Neural cell (in vitro differentiated cells): ENCODE measurements around the gene MIPOL1. TPM values are rescaled to one million over a fixed set of nuclear protein-coding genes. Genes with fewer than 3 reads are reported as not detected.

Experiments used
- H2AFZ ChIP-seq: fragments of 200-600, 300-800 bp; sonication (generic), shearing (Covaris generic); 2 replicates; pipeline ENCODE4 v1.6.0; 2014; ENCODE audit warnings: low read depth, mild to moderate bottlenecking, antibody characterized with exemption, low read length, moderate library complexity
- H3F3A ChIP-seq: fragments of 200-600 bp; shearing (Covaris generic); 2 replicates; pipeline ENCODE4 v1.6.1; 2016; ENCODE audit warnings: mild to moderate bottlenecking, moderate library complexity, mixed read lengths, antibody characterized with exemption, low read length; ENCODE audit not compliant: insufficient read depth, poor library complexity, severe bottlenecking
- H3K27ac ChIP-seq: fragments of 200-600, 300-800 bp; sonication (generic), shearing (Covaris generic); 2 replicates; pipeline ENCODE4 v1.5.1; 2014; ENCODE audit warnings: mild to moderate bottlenecking, low read length, moderate library complexity
- H3K27me3 ChIP-seq: fragments of 300-800, 200-600 bp; sonication (generic), shearing (Covaris generic); 2 replicates; pipeline ENCODE4 v1.6.0; 2014; ENCODE audit warnings: mild to moderate bottlenecking, low read depth, low read length, moderate library complexity; ENCODE audit not compliant: insufficient read depth
- H3K36me3 ChIP-seq: fragments of 300-800, 200-600 bp; sonication (generic), shearing (Covaris generic); 2 replicates; pipeline ENCODE4 v1.5.1; 2014; ENCODE audit warnings: mild to moderate bottlenecking, antibody characterized with exemption, low read length, moderate library complexity; ENCODE audit not compliant: insufficient read depth
- H3K4me2 ChIP-seq: fragments of 300-800, 200-600 bp; sonication (generic), shearing (Covaris generic); 2 replicates; pipeline ENCODE4 v1.6.0; 2014; ENCODE audit warnings: mild to moderate bottlenecking, low read length
- H3K4me3 ChIP-seq: fragments of 300-800, 200-600 bp; sonication (generic), shearing (Covaris generic); 2 replicates; pipeline ENCODE4 v1.5.1; 2014; ENCODE audit warnings: mild to moderate bottlenecking, low read length, moderate library complexity
- H3K79me2 ChIP-seq: fragments of 200-600 bp; shearing (Covaris generic); replicated peaks from 2 replicates; pipeline ENCODE4 v1.6.0; 2014; ENCODE audit warnings: mild to moderate bottlenecking, low read length, moderate library complexity; ENCODE audit not compliant: insufficient read depth
- H3K9ac ChIP-seq: fragments of 300-800, 200-600 bp; sonication (generic), shearing (Covaris generic); 2 replicates; pipeline ENCODE4 v1.6.1; 2016; ENCODE audit warnings: mild to moderate bottlenecking, low read length, mixed read lengths
- H3K9me2 ChIP-seq: fragments of 200-600 bp; shearing (Covaris generic); 2 replicates; pipeline ENCODE4 v1.6.1; 2016; ENCODE audit warnings: mild to moderate bottlenecking, low read length, mixed read lengths; ENCODE audit not compliant: insufficient read depth
- H3K9me3 ChIP-seq: fragments of 200-600, 300-800 bp; sonication (generic), shearing (Covaris generic); 2 replicates; pipeline ENCODE4 v1.6.1; 2016; ENCODE audit warnings: mild to moderate bottlenecking, mixed run types, low read length, moderate library complexity, mixed read lengths
- H4K20me1 ChIP-seq: fragments of 200-600 bp; shearing (Covaris generic); 2 replicates; pipeline ENCODE4 v1.6.1; 2016; ENCODE audit warnings: mild to moderate bottlenecking, mixed run types; ENCODE audit not compliant: insufficient read depth
- CTCF ChIP-seq: fragments of 450-650 bp; IDR thresholded peaks from 2 replicates; pipeline ENCODE4 v1.5.1; 2014; ENCODE audit warnings: antibody characterized with exemption, mild to moderate bottlenecking, moderate library complexity; ENCODE audit not compliant: poor library complexity, severe bottlenecking
- EP300 ChIP-seq: fragments of 450-650 bp; conservative IDR thresholded peaks from 2 replicates; pipeline ENCODE4 v1.6.1; 2014; ENCODE audit warnings: antibody characterized with exemption, mild to moderate bottlenecking, moderate library complexity; ENCODE audit not compliant: poor library complexity, severe bottlenecking
- EZH2 ChIP-seq: fragments of 200-600, 300-800 bp; shearing (Covaris generic), sonication (generic); IDR thresholded peaks from 2 replicates; pipeline ENCODE4 v1.6.1; 2014; ENCODE audit warnings: antibody characterized with exemption, low read length, borderline replicate concordance, mild to moderate bottlenecking; ENCODE audit not compliant: insufficient read depth, poor library complexity, severe bottlenecking
- MXI1 ChIP-seq: fragments of 450-650 bp; conservative IDR thresholded peaks from 2 replicates; pipeline ENCODE4 v1.6.1; 2014; ENCODE audit warnings: antibody characterized with exemption, mild to moderate bottlenecking; ENCODE audit not compliant: poor library complexity, severe bottlenecking
- POLR2AphosphoS5 ChIP-seq: IDR thresholded peaks from 2 replicates; pipeline ENCODE4 v1.6.1; 2012
- RAD21 ChIP-seq: fragments of 450-650 bp; conservative IDR thresholded peaks from 2 replicates; pipeline ENCODE4 v1.6.1; 2014; ENCODE audit warnings: antibody characterized with exemption, mild to moderate bottlenecking, moderate library complexity
- REST ChIP-seq: IDR thresholded peaks from 2 replicates; pipeline ENCODE4 v1.6.1; 2012; ENCODE audit warnings: borderline replicate concordance
- SMC3 ChIP-seq: fragments of 450-650 bp; conservative IDR thresholded peaks from 2 replicates; pipeline ENCODE4 v1.6.1; 2014; ENCODE audit warnings: antibody characterized with exemption, mild to moderate bottlenecking, moderate library complexity; ENCODE audit not compliant: poor library complexity
- TAF1 ChIP-seq: IDR thresholded peaks from 2 replicates; pipeline ENCODE4 v1.6.1; 2012; ENCODE audit warnings: low read depth
- polyA plus RNA-seq: library from polyadenylated mRNA; depleted of rRNA; stranded (reverse); fragments of >200 nt; gene quantifications from 2 replicates; pipeline ENCODE4 v1.2.3, GENCODE V29; 2014

Gene MIPOL1
- polyA plus RNA-seq, 1 donor from 2014 or later = 1.3 TPM

- H2AFZ ChIP-seq = no peak overlapping the region
- H3K9me2 ChIP-seq = no peaks in the 10 kb centered on the region
- TF ChIP-seq CTCF (no peak), EP300 (no peak), REST (no peak), TAF1 (no peak), RAD21 (no peak), EZH2 (no peak), POLR2AphosphoS5 (no peak), SMC3 (no peak), MXI1 (no peak)
- H4K20me1 ChIP-seq = no peaks in the 10 kb centered on the region
- H3K4me2 ChIP-seq = no peak overlapping the region
- H3K9me3 ChIP-seq = no peaks in the 10 kb centered on the region
- H3K27me3 ChIP-seq = no peaks in the 10 kb centered on the region
- H3K27ac ChIP-seq = no peak overlapping the region
- no peaks in the 10 kb centered on the region for H3K79me2 ChIP-seq
- H3K9ac ChIP-seq = no peak overlapping the region
- no peak overlapping the region for H3K4me3 ChIP-seq
- H3K36me3 ChIP-seq = no peaks in the 10 kb centered on the region
- H3F3A ChIP-seq = no peaks in the 10 kb centered on the region
These were observed 218.5 kb downstream of the MIPOL1 start for GRCh38 chr14:37416264-37416663.

- H3K27ac ChIP-seq = no peak overlapping the region
- H4K20me1 ChIP-seq = no peaks in the 10 kb centered on the region
- H3K27me3 ChIP-seq = no peaks in the 10 kb centered on the region
- no peak overlapping the region for H3K9ac ChIP-seq
- no peak overlapping the region for H3K4me3 ChIP-seq
- no peaks in the 10 kb centered on the region for H3K79me2 ChIP-seq
- no peak overlapping the region for H3K4me2 ChIP-seq
- H2AFZ ChIP-seq = no peak overlapping the region
- no peaks in the 10 kb centered on the region for H3K9me2 ChIP-seq
- H3K36me3 ChIP-seq = no peaks in the 10 kb centered on the region
- H3K9me3 ChIP-seq = no peaks in the 10 kb centered on the region
- no peak for TF ChIP-seq SMC3
- TF ChIP-seq CTCF = no peak
- TF ChIP-seq POLR2AphosphoS5 = no peak
- no peak for TF ChIP-seq EP300
- H3F3A ChIP-seq = no peaks in the 10 kb centered on the region
These were observed 219.4 kb downstream of the MIPOL1 start for GRCh38 chr14:37417151-37417550.
